Activated naive CD4-positive, alpha-beta T cell treated with anti-CD3 and anti-CD28 coated beads, Interleukin-2, amount 50 U/mL, for 16 hours (primary cell): ENCODE measurements around the gene MCRS1.
"Not testable (repeated sequence)": the region's sequence is repeated elsewhere in the genome, so short reads cannot be mapped to it uniquely, and the experiment has no call there.

ENCODE experiments used
- DNase-seq: peaks from one replicate; pipeline ENCODE4 v3.0.0-alpha.2; 2020

Gene MCRS1, protein sequence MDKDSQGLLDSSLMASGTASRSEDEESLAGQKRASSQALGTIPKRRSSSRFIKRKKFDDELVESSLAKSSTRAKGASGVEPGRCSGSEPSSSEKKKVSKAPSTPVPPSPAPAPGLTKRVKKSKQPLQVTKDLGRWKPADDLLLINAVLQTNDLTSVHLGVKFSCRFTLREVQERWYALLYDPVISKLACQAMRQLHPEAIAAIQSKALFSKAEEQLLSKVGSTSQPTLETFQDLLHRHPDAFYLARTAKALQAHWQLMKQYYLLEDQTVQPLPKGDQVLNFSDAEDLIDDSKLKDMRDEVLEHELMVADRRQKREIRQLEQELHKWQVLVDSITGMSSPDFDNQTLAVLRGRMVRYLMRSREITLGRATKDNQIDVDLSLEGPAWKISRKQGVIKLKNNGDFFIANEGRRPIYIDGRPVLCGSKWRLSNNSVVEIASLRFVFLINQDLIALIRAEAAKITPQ

DNA sequence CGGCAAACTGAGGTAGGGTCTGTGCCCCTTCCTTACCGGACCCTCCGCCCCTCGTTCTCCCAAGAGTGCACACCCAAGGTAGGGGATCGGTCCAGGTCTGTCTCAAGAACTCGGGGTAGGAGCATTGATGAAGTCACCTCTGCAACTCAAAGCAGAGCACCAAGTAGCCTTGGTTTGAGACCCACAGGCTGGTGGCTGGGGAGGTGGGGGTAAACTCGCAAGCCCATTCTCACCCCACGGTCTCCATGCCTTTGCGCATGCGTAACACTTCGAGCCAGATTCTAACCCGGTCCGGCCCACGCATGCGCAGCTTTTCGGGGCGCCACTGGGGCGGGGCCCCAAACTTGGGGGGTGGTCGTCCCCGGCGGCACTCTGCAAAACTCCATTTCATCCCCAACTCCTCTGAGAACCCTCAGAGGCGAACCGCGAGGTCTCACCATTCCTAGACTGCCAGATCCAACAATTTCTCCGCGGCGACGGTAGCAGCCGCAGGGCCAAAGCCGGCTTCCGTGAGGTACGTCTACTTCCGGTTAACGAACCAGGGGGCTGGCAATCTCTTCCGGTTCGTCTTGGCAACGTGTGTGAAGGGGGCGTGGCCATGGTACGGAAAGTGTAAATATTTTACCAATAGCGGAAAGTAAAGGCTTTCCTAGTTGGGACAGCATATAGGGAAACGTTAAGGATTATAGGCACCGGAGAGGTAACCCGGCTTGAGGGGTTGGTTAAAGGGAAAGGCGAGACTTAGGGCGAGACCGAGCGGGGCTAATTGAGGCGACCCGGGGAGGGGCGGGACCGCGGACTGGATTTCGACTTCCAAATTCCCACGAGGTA lies at the start of gene MCRS1:
Gene MCRS1 (minus strand): TSS at position 532 of the 831 bp plus-strand sequence. CDS start 1,411 bp downstream, outside the sequence.
- peak; percentile 87 for DNase-seq

DNA sequence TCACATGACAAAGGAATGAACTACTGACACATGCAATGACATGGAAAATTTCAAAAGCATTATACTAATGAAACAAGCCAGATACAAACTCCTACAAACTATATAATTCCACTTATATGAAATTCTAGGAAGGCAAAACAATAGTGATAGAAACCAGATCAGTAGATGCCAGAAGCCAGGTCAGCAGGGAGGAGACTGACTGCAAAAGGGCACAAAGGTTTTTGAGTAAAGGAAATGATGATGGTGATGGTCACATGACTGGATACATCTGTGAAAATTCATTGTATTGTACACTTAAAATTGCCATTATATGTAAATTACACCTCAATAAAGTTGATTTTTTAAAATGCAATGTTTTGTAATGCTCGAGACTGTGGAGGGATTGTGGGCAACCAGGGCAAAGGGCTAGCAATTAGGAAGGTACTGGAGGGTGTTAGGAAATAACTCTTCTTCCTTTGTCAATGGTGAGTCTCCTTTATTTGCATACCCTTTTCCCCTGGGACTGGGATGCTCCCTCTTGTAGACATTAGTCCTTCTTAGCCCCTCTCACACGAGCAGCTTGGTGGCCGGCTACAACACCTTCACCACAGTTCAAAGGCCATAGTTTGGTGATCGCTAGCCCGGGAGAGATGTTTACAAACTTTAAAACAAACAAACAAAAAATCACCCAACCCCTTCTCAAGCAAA lies 48.7 kb upstream of the MCRS1 start:
- DNase-seq: no peak

DNA sequence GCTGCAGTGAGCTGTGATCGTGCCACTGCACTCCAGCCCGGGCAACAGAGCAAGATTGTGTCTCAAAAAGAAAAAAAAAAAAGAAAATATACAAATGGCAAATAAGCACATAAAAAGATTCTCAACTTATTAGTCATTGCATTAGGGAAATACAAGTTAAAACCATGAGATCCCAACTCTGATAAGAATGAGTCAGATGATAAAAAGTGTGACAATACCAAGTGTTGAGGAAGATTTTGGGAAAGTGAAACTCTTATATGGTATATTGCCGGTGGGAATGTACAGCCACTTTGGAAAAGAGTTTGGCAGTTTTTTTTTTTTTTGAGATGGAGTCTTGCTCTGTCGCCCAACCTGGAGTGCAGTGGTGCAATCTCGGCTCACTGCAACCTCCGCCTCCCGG lies 47.8 kb upstream of the MCRS1 start:
- DNase-seq: no peak

DNA sequence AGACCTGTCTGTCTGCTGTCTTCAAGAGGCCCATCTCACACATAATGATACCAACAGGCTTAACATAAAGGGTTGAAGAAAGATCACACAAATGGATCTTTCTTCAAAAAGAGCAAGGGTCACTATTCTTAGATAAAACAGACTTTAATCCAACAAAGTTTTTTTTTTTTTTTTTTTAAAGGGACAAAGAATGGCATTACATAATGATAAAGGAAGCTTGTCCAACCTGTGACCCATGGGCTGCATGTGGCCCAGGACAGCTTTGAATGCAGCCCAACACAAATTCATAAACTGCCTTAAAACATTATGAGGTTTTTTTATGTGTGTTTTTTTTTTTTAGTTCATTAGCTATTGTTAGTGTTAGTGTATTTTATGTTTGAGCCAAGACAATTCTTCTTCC lies 44.3 kb upstream of the MCRS1 start:
- DNase-seq: no peak

DNA sequence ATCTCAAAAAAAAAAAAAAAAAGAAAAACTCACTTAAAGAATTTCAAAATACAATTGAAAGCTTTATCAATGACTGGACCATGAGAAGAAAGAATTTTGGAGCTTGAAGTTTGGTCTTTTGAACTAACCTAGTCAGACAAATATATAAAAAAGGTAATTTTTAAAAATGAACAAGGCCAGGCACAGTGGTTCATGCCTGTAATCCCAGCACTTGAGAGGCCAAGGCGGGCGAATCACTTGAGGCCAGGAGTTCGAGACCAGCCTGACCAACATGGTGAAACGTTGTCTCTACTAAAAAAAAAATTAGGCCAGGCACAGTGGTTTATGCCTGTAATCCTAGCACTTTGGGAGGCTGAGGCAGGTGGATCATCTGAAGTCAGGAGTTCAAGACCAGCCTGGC lies 42.8 kb upstream of the MCRS1 start:
- DNase-seq: not testable (repeated sequence)

DNA sequence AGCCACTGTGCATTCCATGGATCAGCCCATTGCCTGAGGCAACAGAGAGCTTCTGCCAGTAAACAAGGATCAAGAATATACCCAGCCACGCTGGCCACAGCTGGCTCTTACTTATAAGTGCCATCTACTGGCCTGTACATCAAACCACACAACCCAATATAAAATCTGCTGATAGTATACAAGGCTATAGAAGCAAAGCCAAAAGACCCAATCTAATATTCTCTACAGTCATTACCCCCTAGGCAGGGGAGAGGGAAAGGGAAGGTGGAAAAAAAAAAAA lies 41.9 kb upstream of the MCRS1 start:
- no peak for DNase-seq

DNA sequence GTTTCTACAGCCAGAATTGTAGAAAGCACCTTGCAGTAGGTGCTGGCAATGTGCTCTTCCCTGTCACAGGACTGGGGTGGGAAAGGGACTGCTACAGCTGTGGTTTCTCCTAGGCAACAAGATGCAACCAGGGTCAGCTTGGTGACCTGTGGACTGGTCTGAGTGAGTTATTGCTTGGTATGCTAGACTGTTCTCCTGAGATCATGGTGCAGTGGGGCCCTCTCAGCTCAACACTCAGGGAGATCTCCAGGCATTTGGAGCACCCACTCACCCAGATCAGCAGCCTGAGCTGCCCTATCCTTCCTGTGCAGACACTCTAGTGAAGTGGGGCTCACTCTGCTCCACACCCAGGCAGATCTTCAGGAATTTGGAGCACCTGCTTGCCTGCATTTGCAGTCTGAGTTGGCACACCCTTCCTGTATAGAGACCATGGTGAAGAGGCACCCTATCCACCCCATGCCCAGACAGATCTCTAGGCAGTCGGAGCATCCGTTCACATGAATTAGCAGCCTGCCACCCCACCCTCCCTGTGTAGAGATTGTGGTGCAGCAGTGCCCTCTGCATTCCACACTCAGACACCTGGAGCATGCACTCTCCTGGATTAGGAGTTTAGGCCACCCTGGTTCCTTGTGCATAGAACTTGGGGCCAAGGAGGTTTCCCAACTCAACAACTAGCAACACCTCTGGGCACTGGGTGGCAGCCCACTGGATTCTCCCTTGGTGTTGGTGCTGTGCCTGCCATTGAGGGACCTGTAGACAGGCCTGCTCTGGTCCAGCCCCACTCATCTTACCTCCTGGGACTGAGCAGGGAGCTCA lies 41.3 kb upstream of the MCRS1 start:
- DNase-seq: no peak

DNA sequence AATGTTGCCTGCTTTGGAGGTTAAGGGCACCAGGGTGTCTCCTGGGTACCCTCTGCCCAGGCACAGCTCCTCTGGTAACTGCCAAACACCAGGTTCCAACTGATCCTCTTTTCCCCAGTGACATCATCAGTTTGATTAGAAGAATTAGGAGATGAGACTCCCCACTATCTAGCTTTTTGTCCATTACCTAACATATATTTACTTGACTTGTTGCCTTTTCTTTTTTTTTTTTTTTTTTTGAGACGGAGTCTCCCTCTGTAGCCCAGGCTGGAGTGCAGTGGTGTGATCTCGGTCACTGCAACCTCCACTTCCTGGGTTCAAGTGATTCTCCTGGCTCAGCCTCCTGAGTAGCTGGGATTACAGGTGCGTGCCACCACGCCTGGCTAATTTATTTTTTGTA lies 37.6 kb upstream of the MCRS1 start, which contains the start of gene FAM186B:
Gene FAM186B (minus strand): TSS at position 101 of the 400 bp plus-strand sequence. CDS start 162 bp downstream, outside the sequence.
- DNase-seq: not testable (repeated sequence)

DNA sequence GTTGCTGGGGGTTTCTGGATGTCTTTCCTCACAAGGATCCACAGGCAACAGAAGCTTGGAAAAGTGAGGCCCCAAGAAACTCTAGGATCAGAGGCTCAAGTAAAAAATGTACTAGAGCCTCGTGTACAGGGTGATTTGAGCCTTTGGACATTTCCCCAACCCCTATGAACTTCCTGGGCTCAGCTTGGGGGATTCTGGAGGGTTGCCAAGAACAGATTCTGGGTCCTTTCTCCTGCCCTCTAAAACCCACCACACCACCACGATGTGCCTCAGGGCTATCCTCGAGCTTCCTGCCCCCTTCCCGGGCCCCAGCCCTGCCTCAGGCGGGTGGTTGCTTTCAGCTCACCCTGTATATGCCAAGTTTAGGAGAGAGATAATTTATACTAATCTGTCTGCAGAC lies 36.9 kb upstream of the MCRS1 start:
- DNase-seq: no peak

DNA sequence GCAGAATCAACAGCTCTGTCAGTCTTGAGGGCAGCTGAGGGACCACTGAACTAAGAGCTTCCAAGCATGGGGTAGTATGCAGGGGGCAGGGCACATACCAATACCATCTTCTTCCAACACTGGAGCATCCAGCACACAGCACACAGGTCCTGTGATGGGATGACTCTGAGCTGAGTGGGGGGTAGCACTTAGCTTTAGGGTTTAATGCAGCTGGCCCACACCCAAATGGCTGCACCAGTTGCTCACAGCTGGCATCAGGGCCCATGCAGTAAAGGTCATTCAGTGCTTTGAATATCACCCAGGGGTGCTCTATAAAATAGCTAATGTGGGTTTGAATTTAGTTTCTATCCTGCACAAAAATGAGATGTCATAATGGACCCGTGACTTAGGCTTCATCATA lies 35.8 kb upstream of the MCRS1 start:
- DNase-seq: no peak

DNA sequence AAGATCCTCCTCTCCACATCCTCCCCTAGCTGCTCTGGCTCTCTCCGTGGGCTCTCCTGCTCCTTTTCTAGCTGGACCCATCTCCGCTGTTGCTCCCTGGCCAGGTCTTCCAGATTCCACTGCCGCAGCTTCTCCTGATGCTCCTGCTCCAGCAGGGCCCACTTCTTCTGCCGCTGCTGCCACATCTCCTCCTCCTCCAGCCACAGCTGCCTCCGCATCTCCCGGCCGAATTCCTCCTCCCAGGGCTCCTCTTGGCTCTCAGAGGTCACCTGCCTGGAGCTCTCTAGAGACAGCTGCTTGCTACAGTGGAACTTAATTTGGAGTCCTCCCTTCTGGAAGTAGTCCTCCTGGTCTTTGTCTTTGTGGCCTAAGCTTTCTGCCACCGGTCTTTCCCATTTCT lies 32.0 kb upstream of the MCRS1 start:
- DNase-seq: no peak

DNA sequence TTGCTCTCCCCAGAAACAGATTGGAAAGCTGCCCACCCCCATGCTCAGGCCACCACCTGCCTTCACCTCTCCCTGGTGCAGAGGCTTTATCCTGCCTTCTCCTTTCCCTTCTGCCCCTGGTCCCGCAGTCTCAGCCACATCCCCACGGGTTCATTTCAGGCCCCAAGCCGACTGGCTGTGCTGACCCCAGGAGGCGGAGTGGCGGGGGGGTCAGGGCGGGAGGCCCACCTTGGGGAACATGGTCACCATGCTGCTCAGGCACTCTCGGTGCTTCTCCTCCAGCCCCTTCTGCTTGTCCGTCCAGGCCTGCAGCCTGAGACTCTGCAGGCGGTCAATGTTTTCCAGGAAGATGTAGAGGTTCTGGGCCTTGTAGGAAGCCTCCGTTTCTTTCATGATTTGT lies 30.6 kb upstream of the MCRS1 start:
- no peak for DNase-seq

DNA sequence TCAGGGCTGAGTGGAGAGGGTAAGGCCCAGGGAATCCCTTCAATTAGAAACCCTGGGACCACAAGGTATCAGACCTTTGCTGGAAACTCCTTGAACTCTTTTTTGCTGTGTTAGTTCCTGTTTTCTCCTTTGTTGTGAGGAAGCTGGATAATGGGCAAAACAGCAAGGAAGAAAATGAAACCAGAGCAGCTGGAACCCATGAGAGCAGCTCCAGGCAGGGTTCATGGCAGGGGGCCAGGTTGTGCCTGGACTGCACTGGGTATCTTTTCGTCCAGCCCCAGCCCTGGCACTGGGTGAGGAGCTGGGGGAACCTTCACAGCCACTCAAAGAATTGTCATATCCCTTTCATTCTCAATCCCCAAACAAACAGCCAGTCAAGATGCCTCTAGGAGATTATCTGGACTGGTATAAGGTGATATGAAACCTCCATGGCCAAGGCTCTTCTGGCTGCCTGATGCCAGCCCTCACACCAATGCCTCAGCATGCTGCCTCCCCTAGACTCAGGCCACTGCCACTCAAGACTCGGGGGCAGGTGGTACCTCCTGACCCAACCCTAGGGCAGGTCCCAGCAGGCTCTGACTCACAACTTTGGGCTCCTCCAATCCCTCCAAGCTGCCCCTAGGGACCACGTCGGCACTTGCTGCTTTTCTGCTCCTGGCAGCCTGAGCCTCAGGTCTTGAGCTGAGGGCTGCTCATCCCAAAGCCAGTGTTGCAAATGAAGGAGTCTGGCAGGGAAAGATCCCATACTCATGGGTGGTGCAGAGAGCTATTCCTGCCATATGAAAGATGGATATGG lies 21.0 kb upstream of the MCRS1 start:
- DNase-seq: no peak

DNA sequence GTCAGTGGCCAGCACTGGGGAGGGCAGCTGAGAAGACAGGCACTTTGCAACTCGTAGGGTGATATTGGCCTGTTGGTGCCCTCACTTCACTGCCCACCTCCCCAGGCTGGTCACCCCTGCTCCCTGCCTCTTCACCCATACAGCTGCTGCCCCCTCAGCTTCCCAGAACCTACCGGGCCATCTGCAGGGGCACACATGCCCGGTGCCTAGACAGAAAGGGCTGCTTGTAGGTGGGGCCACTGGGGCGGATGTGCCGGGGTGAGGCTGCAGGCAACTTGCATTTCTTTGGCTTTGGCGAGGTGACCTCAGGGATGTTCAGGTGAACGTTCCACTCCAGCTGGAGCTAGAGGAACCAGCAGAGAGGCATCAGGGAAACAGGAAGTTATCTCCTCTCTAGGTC lies 20.3 kb upstream of the MCRS1 start:
- no peak for DNase-seq

DNA sequence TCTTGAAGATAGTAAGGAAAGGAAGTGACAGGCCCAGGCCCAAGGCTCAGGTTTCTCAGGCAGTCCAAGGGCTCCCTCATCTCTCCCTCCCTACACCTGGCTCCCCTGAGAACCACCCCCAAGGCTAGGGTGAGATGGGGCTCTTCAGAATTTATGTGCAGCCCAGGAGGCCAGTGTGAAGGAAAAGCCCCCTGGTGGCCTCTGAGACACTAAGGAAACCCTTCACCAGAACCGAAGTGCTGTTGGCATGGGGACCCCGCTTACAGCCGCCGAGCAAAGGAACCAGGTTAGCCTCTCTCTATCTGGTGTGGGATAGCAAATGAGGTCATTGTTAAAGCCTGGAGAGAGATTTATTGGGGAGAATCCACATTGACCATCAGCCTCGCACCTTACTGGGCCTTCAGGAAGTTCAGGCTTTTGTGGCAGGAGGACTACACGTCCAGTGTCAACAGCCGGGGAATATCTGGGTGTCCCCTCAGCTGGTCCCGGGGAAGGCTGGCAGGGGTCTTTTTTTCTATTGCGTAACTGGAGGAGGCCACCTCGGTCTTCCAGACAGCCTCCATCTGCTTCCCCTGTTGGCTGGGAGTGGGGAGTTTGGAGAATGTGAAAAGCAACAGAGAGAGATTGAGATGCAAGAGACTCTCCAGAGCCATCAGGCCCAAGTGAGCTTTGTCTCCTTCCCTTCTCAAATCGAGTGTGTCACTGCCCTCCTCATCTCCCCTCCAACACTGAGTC lies 19.4 kb upstream of the MCRS1 start:
- no peak for DNase-seq

DNA sequence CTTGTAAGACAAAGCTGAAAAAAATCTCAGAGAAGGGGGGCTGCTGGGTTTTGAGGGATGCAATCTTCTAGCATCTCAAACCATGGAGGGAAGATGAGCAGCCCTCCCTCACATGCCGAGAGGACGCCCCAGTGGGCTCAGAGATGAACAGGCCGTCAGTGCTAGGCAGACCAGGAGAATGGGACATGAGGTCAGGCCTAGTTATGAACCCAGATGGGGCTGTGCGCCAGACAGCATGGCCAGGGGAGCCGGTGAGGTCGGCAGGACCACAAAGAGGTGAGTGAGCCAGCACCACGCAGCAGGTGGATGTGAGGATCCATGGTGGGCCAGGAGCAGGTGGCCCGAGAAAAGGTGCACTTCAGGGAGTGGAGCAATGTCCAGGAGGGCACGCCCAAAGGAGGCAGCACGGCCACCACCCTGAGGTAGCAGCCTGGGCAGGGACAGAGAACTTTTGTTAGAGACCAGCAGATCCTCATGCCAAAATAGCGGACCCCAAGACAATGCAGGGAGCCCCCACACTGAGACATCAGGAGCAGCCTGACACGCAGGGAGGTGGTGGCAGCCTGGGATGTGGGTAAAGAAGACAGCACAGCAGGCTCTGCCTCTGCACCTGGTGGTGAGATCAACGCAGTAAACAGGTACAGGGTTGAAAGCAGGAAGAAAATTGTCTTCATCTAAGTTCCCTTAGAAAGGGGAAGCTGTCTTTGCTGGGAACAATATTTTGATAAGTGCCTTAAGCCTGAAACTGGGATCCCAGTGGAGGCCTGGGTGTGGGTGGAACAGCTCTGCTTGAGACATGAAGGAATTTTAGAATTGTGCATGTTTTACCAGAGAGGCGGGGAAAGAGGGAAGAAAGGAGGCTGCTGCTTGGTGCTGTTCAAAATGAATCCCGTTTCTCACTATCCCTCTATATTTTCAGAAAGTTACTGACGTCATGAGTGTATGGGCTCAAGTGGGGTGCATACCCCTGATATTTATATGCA lies 17.8 kb upstream of the MCRS1 start:
- DNase-seq: no peak

DNA sequence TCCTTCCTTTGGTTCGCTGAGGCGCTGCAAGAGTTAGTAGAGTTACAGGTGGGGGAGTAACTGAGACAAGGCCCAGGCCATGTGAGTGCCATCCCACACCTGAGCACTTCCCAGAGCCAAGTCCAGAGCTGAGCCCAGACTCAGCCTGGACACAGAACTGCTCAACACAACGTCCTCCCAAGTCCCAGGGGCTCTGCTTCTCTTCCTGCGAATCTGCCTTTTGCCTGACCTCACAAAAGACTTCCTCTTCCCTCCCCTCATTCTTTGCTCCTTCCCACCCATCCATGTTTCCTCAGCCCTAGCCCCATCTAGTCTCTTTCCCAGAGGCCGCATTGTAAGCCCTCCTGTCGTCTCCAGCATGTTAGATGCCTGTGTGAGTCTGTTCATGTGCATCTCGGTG lies 16.6 kb upstream of the MCRS1 start:
- DNase-seq: no peak

DNA sequence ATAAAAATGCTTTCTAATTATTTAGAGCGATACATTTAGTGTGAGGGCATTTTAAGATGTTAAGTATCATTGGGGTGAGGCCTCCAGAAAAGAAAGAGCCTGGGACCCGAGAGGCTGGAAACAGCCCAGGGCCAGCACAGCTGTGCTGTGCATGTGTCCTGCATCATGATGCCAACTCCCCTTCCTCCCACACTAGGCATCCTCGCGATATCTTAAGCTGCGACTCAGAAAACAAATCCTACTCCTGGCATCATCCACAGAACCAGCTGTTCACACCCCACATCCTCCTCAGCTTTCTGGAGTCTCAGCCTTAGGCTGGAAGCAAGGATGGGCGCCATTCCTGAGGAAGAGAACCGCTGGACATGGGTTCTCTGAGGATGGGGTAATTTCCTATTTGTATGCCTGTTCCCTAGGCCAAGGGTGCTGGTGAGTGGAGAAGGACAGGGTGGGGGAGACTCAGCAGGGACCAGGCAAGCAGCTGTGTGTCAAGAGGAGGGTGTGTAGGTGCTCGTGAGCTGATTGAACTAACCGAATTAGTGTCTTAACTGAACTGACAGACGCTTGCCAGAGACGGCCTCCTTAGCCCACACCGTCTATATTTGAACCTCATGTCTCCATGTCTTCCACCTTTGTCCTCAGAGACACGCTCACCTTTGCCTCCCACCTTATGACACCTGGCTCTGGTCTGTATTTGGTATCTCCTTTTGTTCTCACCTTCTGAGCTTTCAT lies 15.6 kb upstream of the MCRS1 start:
- no peak for DNase-seq

DNA sequence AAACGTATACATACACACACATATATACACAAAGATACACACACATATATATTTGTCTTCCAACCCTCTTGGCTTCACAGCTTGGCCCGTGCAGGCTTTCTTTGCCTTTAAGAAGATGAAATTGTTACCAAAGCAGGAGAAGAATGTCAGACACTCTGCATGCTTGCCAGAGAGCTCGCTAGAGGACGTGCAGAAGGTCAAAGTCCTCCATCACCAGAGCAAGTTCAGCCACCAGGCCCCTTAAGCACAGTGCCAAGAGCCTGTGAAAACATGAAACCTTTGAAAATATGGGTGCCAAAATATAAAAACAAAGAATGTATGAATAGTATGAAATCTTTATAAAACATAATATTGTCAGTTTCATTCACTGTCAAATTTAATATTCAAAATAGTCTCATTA lies 14.9 kb upstream of the MCRS1 start:
- no peak for DNase-seq
